DOHH2 (cell line): ENCODE data around the gene DNAI1.
"Not testable (repeated sequence)": the region's sequence is repeated elsewhere in the genome, so short reads cannot be mapped to it uniquely, and the experiment has no call there.

ENCODE experiments used
- CTCF ChIP-seq: fragments of 200-600 bp; sonication (generic); IDR thresholded peaks from one replicate; pipeline ENCODE4 v1.5.1; 2014; ENCODE audit warnings: antibody characterized with exemption, mild to moderate bottlenecking, low read depth, low read length; ENCODE audit not compliant: poor library complexity, severe bottlenecking
- EZH2phosphoT487 ChIP-seq: fragments of 200-600 bp; sonication (generic); IDR thresholded peaks from 2 replicates; pipeline ENCODE4 v1.6.1; 2017; ENCODE audit warnings: borderline replicate concordance, mild to moderate bottlenecking, antibody characterized with exemption, low read length, moderate library complexity, mixed read lengths

DNA sequence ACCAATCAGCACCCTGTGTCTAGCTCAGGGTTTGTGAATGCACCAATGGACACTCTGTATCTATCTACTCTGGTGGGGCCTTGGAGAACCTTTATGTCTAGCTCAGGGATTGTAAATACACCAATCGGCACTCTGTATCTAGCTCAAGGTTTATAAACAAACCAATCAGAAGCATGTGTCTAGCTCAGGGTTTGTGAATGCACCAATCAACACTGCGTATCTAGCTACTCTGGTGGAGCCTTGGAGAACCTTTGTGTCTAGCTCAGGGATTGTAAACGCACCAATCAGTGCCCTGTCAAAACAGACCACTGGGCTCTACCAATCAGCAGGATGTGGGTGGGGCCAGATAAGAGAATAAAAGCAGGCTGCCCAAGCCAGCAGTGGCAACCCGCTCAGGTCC, 20.1 kb upstream of the DNAI1 start:
- TF ChIP-seq CTCF, EZH2phosphoT487: not testable (repeated sequence)
